Stimulated activated CD8-positive, alpha-beta memory T cell treated with anti-CD3 and anti-CD28 coated beads, Interleukin-7, amount 100 ng/mL, for 4 hours (primary cell): Measurements from ENCODE around the gene GALM.
"Not testable (repeated sequence)": the region's sequence is repeated elsewhere in the genome, so short reads cannot be mapped to it uniquely, and the experiment has no call there.

Source experiments
- DNase-seq, 2 donors: peaks; one replicate each; pipeline ENCODE4 v3.0.0-alpha.2; 2020; ENCODE audit warnings: low read depth in 2 of 2

The GALM gene

DNA sequence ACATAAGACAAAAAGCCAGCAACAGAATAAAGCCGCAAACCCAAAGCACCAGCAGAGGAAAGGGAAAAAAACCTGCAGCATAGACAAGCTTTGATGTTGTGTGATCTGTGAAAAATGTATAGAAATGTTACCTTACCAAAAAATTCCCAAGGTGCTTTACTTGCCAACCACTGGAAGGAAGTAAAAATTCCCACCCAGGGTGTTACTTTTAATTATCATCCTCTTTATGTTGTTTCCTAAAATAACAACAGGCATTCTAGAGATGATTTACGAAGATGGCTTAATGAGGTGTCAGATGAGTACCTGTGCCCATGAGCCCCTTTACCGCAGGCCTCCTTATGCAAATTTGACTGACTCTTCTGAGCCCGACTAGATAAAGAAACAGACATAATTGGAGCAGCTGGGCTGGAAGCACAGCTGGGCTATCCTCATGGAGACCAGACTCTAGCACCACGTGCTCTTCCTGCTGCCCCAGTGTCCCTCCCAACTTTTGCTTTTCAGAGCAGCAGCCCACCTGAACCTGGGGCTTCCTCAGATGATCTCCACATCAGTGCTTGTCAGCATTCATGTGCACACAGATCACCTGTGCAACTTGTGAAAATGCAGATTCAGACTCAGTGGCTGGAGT is 43.8 kb downstream of the GALM start:
- DNase-seq = no peak

DNA sequence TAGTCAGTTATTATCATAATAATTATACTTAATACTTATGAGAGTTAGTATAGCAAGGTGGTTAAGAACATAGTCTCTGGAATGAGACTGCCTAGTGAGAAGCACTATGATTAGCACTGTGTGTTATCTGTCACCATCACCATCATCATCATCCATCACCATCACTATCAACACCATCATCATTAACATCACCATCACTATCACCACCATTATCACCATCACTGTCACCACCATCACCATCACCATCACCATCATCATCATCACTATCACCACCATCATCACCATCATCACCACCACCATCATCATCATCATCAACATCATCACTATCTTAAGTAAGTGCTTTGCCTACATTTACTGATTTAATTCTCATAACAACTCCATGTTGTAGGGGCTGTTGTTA is 45.6 kb downstream of the GALM start:
- no peak for DNase-seq

DNA sequence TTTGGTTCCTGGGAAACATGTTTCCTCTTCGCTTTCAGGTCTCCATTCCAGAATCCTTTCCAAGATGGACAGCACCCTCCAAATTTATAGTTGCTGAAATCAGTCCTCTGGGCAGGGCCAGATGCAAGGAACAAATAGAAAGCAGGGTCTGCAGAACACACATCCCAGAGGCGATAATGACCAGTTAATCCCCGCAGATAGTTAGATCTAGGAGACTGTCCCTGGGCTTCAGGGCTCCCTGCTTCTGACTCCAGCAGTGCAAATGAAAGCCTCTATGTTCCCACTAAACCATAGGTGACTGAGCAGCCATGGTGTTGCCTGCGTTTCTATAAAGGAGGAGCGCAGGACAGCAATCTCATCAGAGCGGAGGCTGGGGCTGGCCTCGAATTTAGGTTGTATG is 46.5 kb downstream of the GALM start:
- DNase-seq = no peak

DNA sequence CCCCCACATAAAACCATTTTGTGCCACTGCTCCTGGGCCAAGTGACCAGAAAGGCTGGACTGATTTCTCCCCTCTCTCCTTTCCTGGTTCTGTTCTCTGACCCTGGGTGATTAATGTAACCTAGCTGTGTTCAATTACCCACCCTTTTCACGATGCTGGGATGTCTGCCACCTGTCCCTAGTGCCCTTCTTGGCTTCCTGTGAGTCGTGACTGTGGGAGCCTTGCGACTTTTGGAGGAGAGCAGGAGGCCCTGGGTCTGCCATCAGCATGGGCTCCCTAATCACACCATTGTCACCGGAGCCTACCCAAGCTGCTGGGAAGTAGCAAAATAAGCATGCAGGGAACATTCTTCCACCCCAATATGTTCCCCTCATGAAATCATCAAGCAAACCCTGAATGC is 47.0 kb downstream of the GALM start:
- DNase-seq = no peak

DNA sequence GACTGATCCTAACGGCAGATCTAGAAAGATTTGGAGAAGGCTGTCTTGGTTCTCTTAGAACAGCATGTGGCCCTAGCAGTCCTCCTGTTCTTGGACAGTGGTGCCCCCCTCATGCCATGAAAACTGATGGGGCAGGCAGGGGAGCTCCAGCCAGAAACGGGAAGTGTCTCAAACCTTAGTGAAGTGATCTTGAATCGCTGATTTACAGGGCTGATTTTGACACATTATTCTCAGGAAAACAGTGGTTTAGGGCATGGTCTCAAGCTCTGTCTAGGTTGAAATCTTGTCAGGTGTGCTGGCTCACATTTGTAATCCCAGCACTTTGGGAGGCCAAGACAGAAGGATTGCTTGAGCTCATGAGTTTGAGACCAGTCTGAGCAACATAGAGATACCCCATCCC is 47.4 kb downstream of the GALM start:
- DNase-seq = no peak

DNA sequence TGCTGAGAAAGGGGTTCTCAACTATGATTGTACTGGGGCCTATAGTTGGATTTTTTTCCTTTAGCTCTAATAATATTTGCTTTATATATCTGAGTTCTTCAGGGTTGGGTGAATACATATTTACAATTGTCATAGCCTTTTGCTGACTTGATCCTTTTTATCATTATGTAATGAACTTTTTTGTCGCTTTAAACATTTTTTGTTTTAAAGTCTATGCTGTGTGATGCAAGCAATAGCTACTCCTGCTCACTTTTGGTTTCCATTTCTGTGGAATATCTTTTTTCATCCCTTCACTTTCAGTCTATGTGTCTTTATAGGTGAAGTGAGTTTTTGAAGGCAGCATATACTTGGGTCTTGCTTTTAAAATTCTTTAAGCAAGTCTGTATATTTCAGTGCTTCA is 49.0 kb downstream of the GALM start:
- DNase-seq = not testable (repeated sequence)

DNA sequence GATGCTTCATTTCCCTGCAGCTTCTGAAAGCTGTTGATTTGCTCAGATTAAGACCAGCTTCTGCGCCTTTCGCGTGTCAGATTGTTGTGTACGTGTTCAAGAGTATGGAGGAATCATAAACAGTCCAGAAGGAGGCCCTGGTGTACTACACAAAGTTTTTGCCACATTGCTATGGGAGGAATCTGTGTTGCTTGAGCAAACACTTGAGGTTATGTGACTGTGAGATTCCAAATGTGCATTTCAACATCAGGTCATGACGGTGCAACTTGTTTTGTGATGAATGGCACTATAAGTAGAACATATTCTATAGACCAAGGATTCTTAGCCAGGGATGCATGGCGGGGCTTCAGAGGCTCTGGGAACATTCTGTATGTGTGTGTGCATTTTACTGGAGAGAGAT is 50.3 kb downstream of the GALM start:
- DNase-seq = no peak

DNA sequence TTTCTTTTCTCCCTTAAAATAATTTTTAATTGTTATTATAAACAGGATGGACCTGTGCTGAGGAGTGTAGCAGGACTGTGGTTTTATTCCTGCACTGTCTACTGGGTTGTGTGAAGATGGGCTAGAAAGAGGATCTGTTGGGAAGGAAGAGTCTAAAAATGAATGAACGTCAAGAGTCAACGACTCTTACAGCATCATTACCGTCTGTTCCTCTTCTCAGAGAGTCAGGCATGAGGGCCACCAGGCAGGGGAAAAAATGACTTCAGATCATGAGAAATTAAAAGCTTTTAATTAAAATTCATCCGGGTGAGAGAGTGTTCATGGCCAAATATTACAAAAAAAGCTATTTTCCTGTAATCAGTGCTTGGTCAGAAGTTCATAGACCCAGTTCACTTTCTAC is 52.7 kb downstream of the GALM start:
- no peak for DNase-seq

DNA sequence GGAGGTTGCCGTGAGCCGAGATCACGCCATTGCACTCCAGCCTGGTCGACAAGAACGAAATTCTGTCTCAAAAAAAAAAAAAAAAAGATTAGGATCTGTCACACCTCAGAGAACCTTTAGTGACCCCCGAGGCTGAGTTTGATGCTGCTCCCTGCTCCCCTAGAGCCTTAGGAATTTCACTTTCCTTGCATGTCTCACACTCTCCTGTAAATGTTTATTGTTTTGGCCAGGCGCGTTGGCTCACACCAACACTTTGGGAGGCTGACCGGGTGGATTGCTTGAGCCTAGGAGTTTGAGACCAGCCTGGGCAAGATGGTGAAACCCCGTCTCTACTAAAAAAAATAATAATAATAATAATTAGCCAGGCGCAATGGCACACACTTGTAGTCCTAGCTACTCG is 53.8 kb downstream of the GALM start:
- no peak for DNase-seq

DNA sequence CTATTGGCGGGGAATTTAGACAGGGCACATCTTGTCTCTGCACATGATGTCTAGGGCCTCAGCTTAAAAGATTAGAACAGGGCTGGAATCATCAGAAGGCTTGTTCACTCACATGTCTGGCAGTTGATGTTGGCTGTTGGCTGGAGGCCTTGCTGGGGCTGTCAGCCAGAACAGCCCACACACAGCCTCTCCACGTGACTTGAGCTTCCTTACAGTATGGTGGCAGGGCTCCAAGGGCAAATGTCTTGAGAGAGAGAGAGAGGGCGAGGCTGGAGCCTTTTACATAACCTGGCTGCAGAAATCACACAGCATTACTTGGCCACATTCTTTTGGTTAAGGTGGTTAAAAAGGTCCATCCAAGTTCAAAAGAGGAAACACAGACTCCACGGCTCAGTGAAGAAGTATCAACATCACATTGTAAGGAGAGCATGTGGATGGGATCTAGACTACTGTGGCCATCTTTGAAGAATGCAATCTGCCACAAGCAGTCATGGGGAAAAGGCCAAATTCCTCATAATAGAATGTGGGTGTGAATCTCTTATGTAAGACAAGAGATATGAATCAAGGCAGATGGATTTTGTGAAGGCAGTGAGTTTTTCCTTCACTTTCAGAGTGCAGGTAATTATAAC is 54.8 kb downstream of the GALM start:
- no peak for DNase-seq

DNA sequence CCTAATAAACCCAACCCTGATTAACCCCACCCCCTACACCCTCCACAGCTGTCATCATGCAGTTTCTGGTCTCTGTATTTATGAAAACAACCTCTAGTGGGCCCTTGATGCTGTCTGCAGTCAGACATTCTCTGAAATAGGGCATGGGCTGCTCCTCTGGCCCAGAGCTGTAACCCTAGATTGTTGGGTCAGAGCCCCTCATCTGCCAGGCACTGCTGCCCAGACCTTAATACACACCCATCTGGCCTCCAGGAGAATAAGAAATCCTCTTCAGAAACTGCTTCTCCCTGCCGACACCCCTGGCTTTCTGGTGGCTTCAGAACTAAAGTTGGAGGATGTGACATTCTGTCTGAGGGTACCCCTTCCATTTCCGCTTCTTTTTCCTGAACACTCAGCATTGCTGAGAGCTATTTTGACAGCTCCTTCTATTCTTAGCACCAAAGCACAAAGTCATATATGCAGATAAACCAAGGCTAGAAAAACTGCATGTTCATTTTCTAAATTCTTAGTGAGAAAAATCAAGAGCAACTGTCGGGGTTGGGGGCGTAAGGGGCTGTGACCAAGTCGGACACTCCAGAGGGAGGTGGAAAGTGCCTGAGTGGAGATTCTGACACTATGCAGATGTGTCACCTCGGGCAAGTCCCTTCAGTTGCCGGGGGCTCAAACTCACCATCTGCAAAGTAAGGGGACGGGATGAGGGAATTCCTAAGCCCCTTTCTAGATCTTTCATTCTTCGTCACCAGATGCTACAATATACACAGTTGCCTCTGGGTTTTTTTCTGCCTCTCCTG is 56.6 kb downstream of the GALM start:
- DNase-seq = peak; percentile 36 to 39

DNA sequence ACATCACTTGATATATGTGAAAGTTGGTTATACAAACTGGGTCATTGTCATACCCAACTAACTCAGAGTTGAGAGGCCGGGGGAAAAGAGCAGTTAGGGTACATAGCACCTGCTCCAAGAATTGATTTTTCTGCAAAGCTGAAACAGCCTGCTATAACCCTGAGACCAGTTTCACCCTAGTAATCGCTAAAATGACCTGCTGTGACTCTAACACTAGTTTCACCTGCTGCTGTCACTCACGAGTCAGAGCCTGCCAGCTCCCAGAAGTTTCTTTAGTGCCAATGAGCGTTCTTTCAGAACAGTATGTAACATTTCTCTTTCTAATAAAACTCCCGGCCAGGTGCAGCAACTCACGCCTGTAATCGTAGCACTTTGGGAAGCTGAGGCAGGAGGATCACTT is 57.3 kb downstream of the GALM start:
- no peak for DNase-seq

DNA sequence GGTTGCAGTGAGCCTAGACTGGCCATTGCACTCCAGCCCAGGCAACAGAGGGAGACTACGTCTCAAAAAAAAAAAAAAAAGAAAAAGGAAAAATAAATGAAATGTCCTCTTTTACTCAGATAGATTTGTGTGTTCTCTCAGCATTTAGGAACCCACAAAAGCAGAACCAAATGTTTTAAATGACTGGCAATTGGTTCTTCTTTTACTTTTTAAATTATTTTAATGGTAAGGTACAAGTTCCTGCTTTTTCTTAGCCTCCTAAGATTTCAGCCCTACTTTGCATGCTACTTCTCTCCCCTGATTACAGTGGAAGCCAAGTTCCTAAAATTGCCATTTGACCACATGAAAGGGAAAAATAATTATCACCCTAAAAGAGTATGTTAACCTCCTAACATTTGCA is 61.7 kb downstream of the GALM start:
- no peak for DNase-seq

DNA sequence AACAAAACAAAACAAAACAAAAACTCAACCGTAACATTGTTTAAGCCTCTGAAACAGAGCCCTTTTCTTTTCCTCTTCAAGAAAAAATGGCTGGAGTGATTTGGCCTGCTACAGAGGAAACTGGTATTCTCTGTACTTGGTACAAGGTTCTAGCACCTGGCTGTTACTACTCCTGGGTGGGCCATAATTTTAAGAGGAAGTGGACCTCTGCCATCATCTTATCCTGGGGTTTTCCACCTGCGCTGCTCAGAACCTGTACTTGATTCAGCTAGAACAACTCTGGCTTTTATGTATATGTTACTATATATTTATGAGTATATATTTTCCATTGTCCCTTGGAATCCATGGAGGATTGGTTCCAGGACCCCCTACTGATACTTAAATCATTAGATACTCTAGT is 62.8 kb downstream of the GALM start:
- no peak for DNase-seq

DNA sequence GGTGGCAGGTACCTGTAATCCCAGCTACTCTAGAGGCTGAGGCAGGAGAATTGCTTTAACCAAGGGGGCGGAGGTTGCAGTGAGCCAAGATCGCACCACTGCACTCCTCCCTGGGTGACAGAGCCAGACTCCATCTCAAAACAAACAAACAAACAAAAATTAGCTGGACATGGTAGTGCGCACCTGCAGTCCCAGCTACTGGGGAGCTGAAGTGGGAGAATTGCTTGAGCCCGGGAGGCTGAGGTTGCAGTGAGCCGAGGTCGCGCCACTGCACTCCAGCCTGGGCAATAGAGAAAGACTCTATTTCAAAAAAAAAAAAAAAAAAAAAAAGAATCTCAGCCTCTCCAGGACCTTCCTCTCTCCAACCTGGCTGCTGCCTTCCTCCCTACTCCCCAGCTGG is 65.2 kb downstream of the GALM start:
- no peak for DNase-seq

DNA sequence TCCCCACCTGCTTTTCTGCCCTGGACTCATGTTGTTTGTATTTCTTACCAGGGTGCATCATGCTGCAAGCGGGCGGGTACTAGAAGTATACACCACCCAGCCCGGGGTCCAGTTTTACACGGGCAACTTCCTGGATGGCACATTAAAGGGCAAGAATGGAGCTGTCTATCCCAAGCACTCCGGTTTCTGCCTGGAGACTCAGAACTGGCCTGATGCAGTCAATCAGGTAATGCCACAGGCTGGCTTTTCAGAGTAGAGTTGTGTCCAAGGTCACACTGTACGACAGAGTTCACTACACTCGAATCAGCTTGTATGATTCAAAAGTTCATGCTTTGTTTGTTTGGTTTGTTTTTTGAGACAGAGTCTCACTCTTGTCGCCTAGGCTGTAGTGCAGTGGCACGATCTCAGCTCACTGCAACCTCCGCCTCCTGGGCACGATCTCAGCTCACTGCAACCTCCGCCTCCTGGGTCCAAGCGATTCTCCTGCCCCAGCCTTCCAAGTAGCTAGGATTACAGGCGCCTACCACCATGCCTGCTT is 65.8 kb downstream of the GALM start:
- DNase-seq = no peak

DNA sequence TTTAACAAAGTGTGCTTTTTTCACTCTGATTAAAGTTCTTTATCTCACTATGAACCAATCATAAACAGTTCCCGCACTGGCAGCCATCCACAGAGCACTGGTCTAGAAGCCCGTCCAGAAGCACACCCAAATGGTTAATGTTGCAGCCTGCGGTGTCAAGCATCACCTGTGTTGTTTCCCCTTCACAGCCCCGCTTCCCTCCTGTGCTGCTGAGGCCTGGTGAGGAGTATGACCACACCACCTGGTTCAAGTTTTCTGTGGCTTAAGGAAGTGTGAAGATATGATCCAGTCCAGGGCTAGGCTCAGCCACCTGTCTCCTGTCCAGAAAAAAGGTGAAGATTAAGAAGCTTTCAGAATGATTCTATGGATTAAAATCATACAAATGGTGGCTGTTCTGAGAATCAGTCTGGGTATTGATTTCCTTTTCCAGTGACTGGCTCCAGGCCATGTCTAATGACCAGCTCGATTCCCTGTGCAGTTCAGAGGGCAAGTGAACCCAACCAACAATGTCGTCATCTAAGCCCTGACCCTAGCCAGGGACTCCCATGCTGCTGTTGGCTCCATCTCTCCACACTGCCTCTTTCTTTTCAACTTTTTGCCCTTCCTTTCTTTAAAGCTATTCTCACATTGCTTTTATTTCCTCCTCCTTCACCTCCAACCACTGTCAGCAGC is 67.5 kb downstream of the GALM start:
- no peak for DNase-seq

DNA sequence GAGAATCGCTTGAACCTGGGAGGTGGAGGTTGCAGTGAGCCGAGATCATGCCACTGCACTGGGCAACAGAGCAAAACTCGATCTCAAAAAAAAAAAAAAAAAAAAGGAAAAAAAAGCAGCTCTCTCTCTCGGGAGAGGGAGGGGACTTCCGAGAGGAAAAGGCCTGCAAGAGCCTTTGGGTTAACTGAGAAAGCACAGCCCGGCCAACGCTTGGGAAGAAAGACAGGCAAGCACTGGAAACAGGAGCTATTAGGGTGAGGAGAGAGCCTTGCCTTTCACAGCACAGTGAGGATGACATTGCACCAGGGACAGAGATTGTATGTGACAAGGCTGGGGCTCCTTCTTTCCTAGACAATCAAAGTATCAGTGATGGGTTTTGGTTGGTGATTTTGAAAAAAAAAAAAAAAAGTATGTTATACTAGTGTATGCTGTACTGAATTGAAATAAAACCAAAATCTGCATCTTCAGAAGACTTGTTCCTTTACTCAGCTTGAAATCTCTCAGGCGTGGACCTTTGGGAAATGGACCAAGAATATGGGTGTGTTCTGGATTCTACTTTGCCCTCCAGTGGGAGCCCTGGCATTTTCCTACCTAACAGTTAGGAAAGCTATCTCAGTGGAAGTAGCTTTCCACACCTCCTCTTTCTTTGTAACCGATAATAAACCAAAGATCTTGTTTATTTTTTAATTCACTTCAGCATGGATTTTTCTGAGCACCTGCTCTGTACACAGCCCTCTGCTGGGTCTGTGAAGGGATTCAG is 68.6 kb downstream of the GALM start:
- no peak for DNase-seq

DNA sequence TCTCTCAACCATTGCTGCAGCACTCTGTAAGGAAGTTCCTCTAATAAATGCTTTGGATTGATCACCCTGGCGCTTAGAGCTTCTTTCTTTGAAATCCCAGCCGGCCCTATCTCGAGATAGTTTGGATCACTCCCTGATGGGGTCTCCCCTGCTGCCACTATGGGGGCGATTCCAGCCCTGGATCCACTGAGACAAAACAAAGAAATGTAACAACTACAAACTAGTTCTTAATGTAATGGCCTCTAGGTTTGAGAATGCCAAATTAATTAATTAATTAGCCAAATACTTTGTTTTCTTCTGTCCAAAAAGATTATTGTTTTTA is 70.0 kb downstream of the GALM start:
- DNase-seq = no peak

DNA sequence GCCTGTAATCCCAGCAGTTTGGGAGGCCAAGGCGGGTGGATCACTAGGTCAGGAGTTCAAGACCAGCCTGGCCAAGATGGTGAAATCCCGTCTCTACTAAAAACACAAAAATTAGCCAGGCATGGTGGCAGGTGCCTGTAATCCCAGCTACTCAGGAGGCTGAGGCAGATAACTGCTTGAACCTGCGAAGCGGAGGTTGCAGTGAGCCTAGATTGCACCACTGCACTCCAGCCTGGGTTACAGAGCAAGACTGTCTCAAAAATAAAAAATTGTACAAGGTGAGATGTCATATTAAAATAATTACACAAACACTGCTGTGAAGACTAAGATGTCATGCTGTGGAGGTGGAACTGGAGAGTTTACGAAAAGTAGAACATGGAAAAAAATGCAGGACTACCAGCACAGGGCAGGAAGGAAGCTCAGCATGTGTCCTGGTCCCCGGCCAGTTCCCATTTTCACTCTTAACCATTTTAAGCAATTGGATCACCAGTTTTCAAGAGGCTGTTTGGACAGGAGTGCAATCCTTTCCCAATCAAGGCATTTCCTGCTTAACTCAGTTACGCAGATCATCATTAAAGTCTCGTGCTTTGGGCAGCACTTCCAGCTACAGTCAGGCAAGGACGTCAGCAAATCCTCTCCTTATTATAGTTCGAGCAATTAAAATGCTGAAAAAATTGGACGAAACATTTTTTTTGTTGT is 71.2 kb downstream of the GALM start:
- DNase-seq = not testable (repeated sequence)

DNA sequence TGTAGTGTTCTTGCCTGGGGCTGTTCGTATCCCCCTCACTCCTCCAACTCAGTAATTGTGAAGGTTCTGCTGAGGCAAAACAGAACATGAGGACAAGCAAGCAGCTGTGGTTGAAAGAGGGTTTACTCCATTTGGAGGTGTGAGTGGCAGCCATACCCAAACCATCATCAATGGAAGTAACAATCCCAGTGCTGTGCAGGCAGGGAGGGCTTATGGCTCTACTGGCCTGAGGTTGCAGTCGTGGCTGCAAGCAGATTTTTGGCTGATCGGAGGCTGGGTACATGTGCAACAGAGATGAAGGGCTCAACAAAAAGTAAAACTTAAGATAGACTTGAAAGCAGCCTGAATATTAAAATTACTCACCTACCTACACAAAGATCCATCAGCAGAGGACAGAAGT is 72.0 kb downstream of the GALM start:
- DNase-seq = no peak
